HepG2 (cell line): ENCODE results near the gene IRF3. TPM values are rescaled to one million over a fixed set of nuclear protein-coding genes. Genes with fewer than 3 reads are reported as not detected.

Source experiments
- ARID5B ChIP-seq: IDR thresholded peaks from 2 replicates; pipeline ENCODE4 v1.4.0; 2020; ENCODE audit warnings: mild to moderate bottlenecking, missing genetic modification reagents
- CHCHD3 ChIP-seq: sonication (generic); formaldehyde crosslinking; IDR thresholded peaks from 2 replicates; pipeline ENCODE4 v1.8.0; 2022; ENCODE audit warnings: mild to moderate bottlenecking, missing genetic modification reagents, moderate library complexity
- KDM3A ChIP-seq: IDR thresholded peaks from 2 replicates; pipeline ENCODE4 v1.6.1; 2018; ENCODE audit warnings: low read depth, missing compliant biosample characterization
- MAFK ChIP-seq, 2 experiments: IDR thresholded peaks in 1 of 2; conservative IDR thresholded peaks in 1 of 2; 2 replicates each; pipeline ENCODE4 v1.6.1; 2011; ENCODE audit warnings: improper control_type of control experiment in 2 of 2, low read length in 2 of 2
- MEF2D ChIP-seq: sonication (generic); formaldehyde crosslinking; IDR thresholded peaks from 2 replicates; pipeline ENCODE4 v1.5.1; 2020; ENCODE audit warnings: mild to moderate bottlenecking, missing genetic modification reagents
- PAXIP1 ChIP-seq: sonication (generic); formaldehyde crosslinking; conservative IDR thresholded peaks from 2 replicates; pipeline ENCODE4 v1.4.0; 2020; ENCODE audit warnings: mild to moderate bottlenecking, missing genetic modification reagents, moderate library complexity
- PBX2 ChIP-seq: IDR thresholded peaks from 2 replicates; pipeline ENCODE4 v1.6.1; 2016; ENCODE audit warnings: control low read depth
- PHF20 ChIP-seq: sonication (generic); formaldehyde crosslinking; IDR thresholded peaks from 2 replicates; pipeline ENCODE4 v1.5.0; 2020; ENCODE audit warnings: mild to moderate bottlenecking, missing genetic modification reagents
- SNAPC2 ChIP-seq: sonication (generic); formaldehyde crosslinking; IDR thresholded peaks from 2 replicates; pipeline ENCODE4 v1.8.1; 2022; ENCODE audit warnings: mild to moderate bottlenecking, missing genetic modification reagents
- TBP ChIP-seq: sonication (generic); formaldehyde crosslinking; IDR thresholded peaks from 2 replicates; pipeline ENCODE4 v1.5.0; 2020; ENCODE audit warnings: missing genetic modification reagents
- TFAP4 ChIP-seq: sonication (generic); IDR thresholded peaks from 2 replicates; pipeline ENCODE4 v1.6.1; 2016; ENCODE audit warnings: low read depth, borderline replicate concordance
- ZNF10 ChIP-seq: sonication (generic); formaldehyde crosslinking; IDR thresholded peaks from 2 replicates; pipeline ENCODE4 v1.4.0; 2020; ENCODE audit warnings: mild to moderate bottlenecking, low read depth, missing genetic modification reagents, borderline replicate concordance
- ZNF484 ChIP-seq: sonication (generic); formaldehyde crosslinking; IDR thresholded peaks from 2 replicates; pipeline ENCODE4 v1.5.1; 2020; ENCODE audit warnings: mild to moderate bottlenecking, low read depth, missing genetic modification reagents, borderline replicate concordance
- polyA plus RNA-seq, 8 experiments: library from polyadenylated mRNA; depleted of rRNA in 3 of 8; stranded (reverse) in 7 of 8; unstranded in 1 of 8; fragments of >200 nt; fragmentation: Illumina TruSeq in 4 of 8; extraction: Trizol in 4 of 8; gene quantifications; 2 replicates each; pipeline versions ENCODE4 v1.2.1 to v1.2.3, GENCODE V29; 2011 to 2016; ENCODE audit warnings: low read depth in 4 of 8, missing spikeins in 1 of 8, mixed read lengths in 1 of 8; ENCODE audit not compliant: insufficient read depth in 1 of 8
- total RNA-seq, 5 experiments: library from RNA; depleted of rRNA; stranded (reverse); fragments of >200 nt; fragmentation: Illumina TruSeq; extraction: Trizol; gene quantifications; 2 replicates each; pipeline ENCODE4 v1.2.3, GENCODE V29; 2016; ENCODE audit warnings: low read depth in 1 of 5

Gene IRF3
- total and polyA plus RNA-seq, 2 of the 13 experiments (the other 11 are each of a cell fraction or from before 2014, with no cell fraction given) = 61.9 to 65.5 TPM

- TF ChIP-seq TFAP4 (no peak; the same call in 1 of the 2 replicates), TBP (no peak), MEF2D (CRISPR knock-in tag) (0 out of 2 replicates have a peak, but pooled peaks have one; percentile 37), ARID5B (peak; percentile 50; the same call in 1 of the 2 replicates), PBX2 (CRISPR knock-in tag) (no peak), SNAPC2 (CRISPR knock-in tag) (no peak), CHCHD3 (CRISPR knock-in tag) (no peak), PHF20 (CRISPR knock-in tag) (no peak), ZNF484 (CRISPR knock-in tag) (no peak), MAFK (conservative IDR thresholded peaks at IDR 0.05 in 1 of 2, IDR thresholded peaks at IDR 0.05 in 1 of 2; ENCODE audit: low read length in 2 of 2) (no peak), ZNF10 (CRISPR knock-in tag) (no peak), KDM3A (CRISPR knock-in tag) (no peak), PAXIP1 (CRISPR knock-in tag) (no peak; the same call in none of the 2 replicates)
These were observed 11.7 kb upstream of the IRF3 start, which contains the start of gene PRMT1 (continued) for GRCh38 chr19:49677231-49677900.
